ENCODE results near the gene ABHD12B. TPM values are rescaled to one million over a fixed set of nuclear protein-coding genes. Genes with fewer than 3 reads are reported as not detected.

ABHD12B gene
- total and polyA plus RNA-seq, 2 of the 13 experiments (the other 11 are each of a cell fraction or from before 2014, with no cell fraction given): not detected

DNA sequence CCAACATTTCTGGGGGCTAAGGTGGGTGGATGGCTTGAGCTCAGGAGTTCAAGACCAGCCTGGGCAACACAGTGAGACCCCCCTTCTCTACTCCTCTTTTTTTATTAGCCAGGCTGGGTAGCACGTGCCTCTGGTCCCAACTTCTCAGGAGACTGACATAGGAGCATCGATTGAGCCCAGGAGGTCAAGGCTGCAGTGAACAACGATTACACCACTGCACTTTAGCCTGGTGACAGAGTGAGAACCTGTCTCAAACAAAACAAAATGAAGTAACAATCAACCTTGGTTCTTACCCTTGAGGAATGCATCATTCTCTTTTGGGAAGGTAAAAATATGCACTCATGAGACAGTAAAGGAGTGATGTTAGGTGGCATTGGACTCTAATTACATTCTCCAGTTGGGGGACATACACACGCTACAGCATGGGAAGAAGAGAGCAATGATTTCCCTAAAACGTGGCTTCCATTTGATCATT lies 37.0 kb upstream of the ABHD12B start (continued):
- TF ChIP-seq ZNF562 (CRISPR knock-in tag; IDR thresholded peaks at IDR 0.05; ENCODE audit: borderline replicate concordance) (no peak), HOXA9 (CRISPR knock-in tag; IDR thresholded peaks at IDR 0.05; ENCODE audit: borderline replicate concordance) (no peak), ZFAT (CRISPR knock-in tag; conservative IDR thresholded peaks at IDR 0.05) (no peak), ZNF460 (CRISPR knock-in tag; IDR thresholded peaks at IDR 0.05; ENCODE audit: borderline replicate concordance) (no peak), NFKBIZ (CRISPR knock-in tag; IDR thresholded peaks at IDR 0.05) (no peak), ZNF775 (CRISPR knock-in tag; IDR thresholded peaks at IDR 0.05; ENCODE audit: borderline replicate concordance) (no peak), IRX3 (CRISPR knock-in tag; IDR thresholded peaks at IDR 0.05; ENCODE audit: borderline replicate concordance, low read depth) (no peak), ZNF530 (CRISPR knock-in tag; IDR thresholded peaks at IDR 0.05; ENCODE audit: low read depth) (no peak), ZNF569 (CRISPR knock-in tag; IDR thresholded peaks at IDR 0.05; ENCODE audit: borderline replicate concordance) (no peak), ZNF510 (CRISPR knock-in tag; IDR thresholded peaks at IDR 0.05; ENCODE audit: low read depth) (no peak), POLR2AphosphoS2 (IDR thresholded peaks at IDR 0.05; ENCODE audit: low read depth, low read length) (no peak), HNRNPUL1 (IDR thresholded peaks at IDR 0.05; ENCODE audit: low read depth, low read length) (no peak), FLYWCH1 (CRISPR knock-in tag; IDR thresholded peaks at IDR 0.05) (no peak), FOXP1 (IDR thresholded peaks at IDR 0.05) (no peak), FOXP1 (CRISPR knock-in tag; IDR thresholded peaks at IDR 0.05) (peak; percentile 83), PHF21A (CRISPR knock-in tag; IDR thresholded peaks at IDR 0.05) (no peak), ZNF317 (CRISPR knock-in tag; IDR thresholded peaks at IDR 0.05) (0 out of 2 replicates have a peak, but pooled peaks have one; percentile 27), CENPX (CRISPR knock-in tag; IDR thresholded peaks at IDR 0.05) (no peak), KLF15 (CRISPR knock-in tag; IDR thresholded peaks at IDR 0.05; ENCODE audit: borderline replicate concordance) (no peak), ZSCAN31 (CRISPR knock-in tag; IDR thresholded peaks at IDR 0.05; ENCODE audit: low read depth) (no peak), ARNT2 (CRISPR knock-in tag; IDR thresholded peaks at IDR 0.05; ENCODE audit: low read depth) (0 out of 2 replicates have a peak, but pooled peaks have one; percentile 16), ZMYM2 (CRISPR knock-in tag; IDR thresholded peaks at IDR 0.05) (no peak), GATAD2A (CRISPR knock-in tag; IDR thresholded peaks at IDR 0.05) (peak; percentile 87), HNRNPK (IDR thresholded peaks at IDR 0.05; ENCODE audit: low read depth, low read length, poor library complexity, severe bottlenecking) (no peak), ZEB1 (IDR thresholded peaks at IDR 0.05; ENCODE audit: insufficient replicate concordance, low read depth) (no peak), PLRG1 (conservative IDR thresholded peaks at IDR 0.05) (no peak)
- TF ChIP-seq, protein P1, sequence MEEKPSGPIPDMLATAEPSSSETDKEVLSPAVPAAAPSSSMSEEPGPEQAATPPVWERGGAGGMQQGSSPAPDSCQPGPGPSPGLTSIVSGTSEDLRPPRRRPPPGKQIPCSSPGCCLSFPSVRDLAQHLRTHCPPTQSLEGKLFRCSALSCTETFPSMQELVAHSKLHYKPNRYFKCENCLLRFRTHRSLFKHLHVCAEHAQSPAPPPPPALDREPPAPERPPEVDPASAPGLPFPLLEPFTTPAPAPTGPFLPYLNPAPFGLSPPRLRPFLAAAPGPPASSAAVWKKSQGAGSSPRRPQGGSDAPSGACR (CRISPR knock-in tag; IDR thresholded peaks at IDR 0.05): no peak
- TF ChIP-seq, protein P2, sequence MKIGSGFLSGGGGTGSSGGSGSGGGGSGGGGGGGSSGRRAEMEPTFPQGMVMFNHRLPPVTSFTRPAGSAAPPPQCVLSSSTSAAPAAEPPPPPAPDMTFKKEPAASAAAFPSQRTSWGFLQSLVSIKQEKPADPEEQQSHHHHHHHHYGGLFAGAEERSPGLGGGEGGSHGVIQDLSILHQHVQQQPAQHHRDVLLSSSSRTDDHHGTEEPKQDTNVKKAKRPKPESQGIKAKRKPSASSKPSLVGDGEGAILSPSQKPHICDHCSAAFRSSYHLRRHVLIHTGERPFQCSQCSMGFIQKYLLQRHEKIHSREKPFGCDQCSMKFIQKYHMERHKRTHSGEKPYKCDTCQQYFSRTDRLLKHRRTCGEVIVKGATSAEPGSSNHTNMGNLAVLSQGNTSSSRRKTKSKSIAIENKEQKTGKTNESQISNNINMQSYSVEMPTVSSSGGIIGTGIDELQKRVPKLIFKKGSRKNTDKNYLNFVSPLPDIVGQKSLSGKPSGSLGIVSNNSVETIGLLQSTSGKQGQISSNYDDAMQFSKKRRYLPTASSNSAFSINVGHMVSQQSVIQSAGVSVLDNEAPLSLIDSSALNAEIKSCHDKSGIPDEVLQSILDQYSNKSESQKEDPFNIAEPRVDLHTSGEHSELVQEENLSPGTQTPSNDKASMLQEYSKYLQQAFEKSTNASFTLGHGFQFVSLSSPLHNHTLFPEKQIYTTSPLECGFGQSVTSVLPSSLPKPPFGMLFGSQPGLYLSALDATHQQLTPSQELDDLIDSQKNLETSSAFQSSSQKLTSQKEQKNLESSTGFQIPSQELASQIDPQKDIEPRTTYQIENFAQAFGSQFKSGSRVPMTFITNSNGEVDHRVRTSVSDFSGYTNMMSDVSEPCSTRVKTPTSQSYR (CRISPR knock-in tag; IDR thresholded peaks at IDR 0.05; ENCODE audit: borderline replicate concordance): no peak
- TF ChIP-seq, protein P3, sequence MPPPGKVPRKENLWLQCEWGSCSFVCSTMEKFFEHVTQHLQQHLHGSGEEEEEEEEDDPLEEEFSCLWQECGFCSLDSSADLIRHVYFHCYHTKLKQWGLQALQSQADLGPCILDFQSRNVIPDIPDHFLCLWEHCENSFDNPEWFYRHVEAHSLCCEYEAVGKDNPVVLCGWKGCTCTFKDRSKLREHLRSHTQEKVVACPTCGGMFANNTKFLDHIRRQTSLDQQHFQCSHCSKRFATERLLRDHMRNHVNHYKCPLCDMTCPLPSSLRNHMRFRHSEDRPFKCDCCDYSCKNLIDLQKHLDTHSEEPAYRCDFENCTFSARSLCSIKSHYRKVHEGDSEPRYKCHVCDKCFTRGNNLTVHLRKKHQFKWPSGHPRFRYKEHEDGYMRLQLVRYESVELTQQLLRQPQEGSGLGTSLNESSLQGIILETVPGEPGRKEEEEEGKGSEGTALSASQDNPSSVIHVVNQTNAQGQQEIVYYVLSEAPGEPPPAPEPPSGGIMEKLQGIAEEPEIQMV (CRISPR knock-in tag; IDR thresholded peaks at IDR 0.05; ENCODE audit: low read depth): no peak
